Lung (tissue), 12 donors: ENCODE results near the gene ADCY1. TPM values are rescaled to one million over a fixed set of nuclear protein-coding genes. Genes with fewer than 3 reads are reported as not detected.
"Not testable (repeated sequence)": the region's sequence is repeated elsewhere in the genome, so short reads cannot be mapped to it uniquely, and the experiment has no call there.

Experiments used
- ATAC-seq: fragments of 200-7000 bp; cut with Tn5 transposase; one replicate; pipeline ENCODE4 v1.9.1; 2020; ENCODE audit warnings: moderate number of reproducible peaks; ENCODE audit not compliant: insufficient read depth, low FRiP score
- DNase-seq, 3 donors: peaks; one replicate each; pipeline ENCODE4 v3.0.0-alpha.2; 2013 to 2017
- H3K27ac ChIP-seq, 2 donors: one replicate each; pipeline ENCODE4 v1.5.1; 2013; ENCODE audit warnings: mild to moderate bottlenecking in 2 of 2, moderate library complexity in 2 of 2, control low read depth in 1 of 2, inconsistent platforms in 1 of 2, low read depth in 1 of 2, low read length in 1 of 2
- H3K27me3 ChIP-seq, 3 donors: one replicate each; pipeline ENCODE4 v1.5.1; 2013; ENCODE audit warnings: low read length in 2 of 3; ENCODE audit not compliant: control insufficient read depth in 3 of 3, insufficient read depth in 3 of 3
- H3K36me3 ChIP-seq, 4 donors: one replicate each; pipeline ENCODE4 v1.5.1; 2013; ENCODE audit warnings: low read length in 4 of 4, mild to moderate bottlenecking in 1 of 4, moderate library complexity in 1 of 4; ENCODE audit not compliant: control insufficient read depth in 4 of 4, insufficient read depth in 4 of 4
- H3K4me1 ChIP-seq, 5 donors: one replicate each; pipeline ENCODE4 v1.5.1; 2013; ENCODE audit warnings: low read length in 5 of 5, mild to moderate bottlenecking in 2 of 5, moderate library complexity in 1 of 5; ENCODE audit not compliant: control insufficient read depth in 5 of 5, insufficient read depth in 5 of 5
- H3K4me3 ChIP-seq: one replicate; pipeline ENCODE4 v1.5.1; 2013; ENCODE audit warnings: mild to moderate bottlenecking, control low read depth, moderate library complexity
- H3K9ac ChIP-seq, 2 donors: one replicate each; pipeline ENCODE4 v1.5.1; 2013; ENCODE audit warnings: low read length in 2 of 2, control low read depth in 1 of 2; ENCODE audit not compliant: insufficient read depth in 1 of 2
- H3K9me3 ChIP-seq, 4 donors: one replicate each; pipeline ENCODE4 v1.5.1; 2013; ENCODE audit warnings: low read length in 3 of 4, mild to moderate bottlenecking in 1 of 4, moderate library complexity in 1 of 4; ENCODE audit not compliant: control insufficient read depth in 4 of 4, insufficient read depth in 3 of 4
- WGBS, 2 donors: extraction: QIAGEN DNeasy Blood & Tissue Kit; methylation state at CpG; one replicate each; pipeline ENCODE4 v1.1.7; 2013; 5-methylcytosine and 5-hydroxymethylcytosine counted together
- polyA plus RNA-seq, 2 donors: library from polyadenylated mRNA; stranded (reverse); fragments of 200-250 nt; gene quantifications; one replicate each; pipeline ENCODE4 v1.2.1, GENCODE V29; 2013
- total RNA-seq, 2 donors: library from RNA; depleted of rRNA in 1 of 2; stranded (reverse); fragments of >200 nt in 1 of 2; gene quantifications; one replicate each; pipeline ENCODE4 v1.2.1, GENCODE V29; 2014 to 2021
- TF ChIP-seq, protein P1 (sequence below): IDR thresholded peaks from 2 replicates; pipeline ENCODE4 v1.5.1; 2012; ENCODE audit warnings: mild to moderate bottlenecking; ENCODE audit errors: control extremely low read depth, extremely low read depth
- donor health status: control.
- donor health status: control.
- donor health status: Bipolar disorder and iron deficiency.
- donor health status: healthy.
- donor health status: DM: yes; HTN: yes; CAD: no.

Gene ADCY1
- total and polyA plus RNA-seq, 4 donors, result 0.14 to 1.8 (median 0.28) TPM

DNA sequence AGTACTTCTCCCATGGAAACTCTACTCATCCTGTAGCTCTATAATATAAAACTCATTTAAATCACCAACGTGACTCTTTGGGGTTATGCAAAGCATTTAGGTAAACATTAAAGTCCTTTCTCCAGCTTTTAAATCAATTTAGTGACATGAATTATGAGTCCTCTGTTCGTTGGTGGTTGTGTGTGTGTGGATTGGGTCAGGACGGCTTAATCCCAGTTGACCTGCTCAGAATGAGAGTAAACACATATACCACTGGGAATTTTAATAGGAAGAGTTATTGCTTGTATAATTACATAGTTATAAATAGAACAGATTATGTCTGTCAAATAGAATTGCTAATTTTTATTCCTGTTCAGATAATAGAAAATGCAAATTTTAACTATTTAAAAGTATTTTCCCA is 30.7 kb upstream of the ADCY1 start:
- Histone ChIP-seq H3K4me1 (no peaks in the 10 kb centered on the region), H3K4me3 (no peak overlapping the region), H3K27me3 (no peaks in the 10 kb centered on the region), H3K36me3 (no peaks in the 10 kb centered on the region), H3K9ac (no peak overlapping the region), H3K27ac (no peak overlapping the region), H3K9me3 (peaks cover 0 to 8% (median 0%) of the 10 kb centered on the region in 4 donors)
- 43 to 50% methylated on average over 3 of the region's 3 CpGs for WGBS, 2 donors
- ATAC-seq (no peak), DNase-seq (no peak)
- TF ChIP-seq, protein P1, sequence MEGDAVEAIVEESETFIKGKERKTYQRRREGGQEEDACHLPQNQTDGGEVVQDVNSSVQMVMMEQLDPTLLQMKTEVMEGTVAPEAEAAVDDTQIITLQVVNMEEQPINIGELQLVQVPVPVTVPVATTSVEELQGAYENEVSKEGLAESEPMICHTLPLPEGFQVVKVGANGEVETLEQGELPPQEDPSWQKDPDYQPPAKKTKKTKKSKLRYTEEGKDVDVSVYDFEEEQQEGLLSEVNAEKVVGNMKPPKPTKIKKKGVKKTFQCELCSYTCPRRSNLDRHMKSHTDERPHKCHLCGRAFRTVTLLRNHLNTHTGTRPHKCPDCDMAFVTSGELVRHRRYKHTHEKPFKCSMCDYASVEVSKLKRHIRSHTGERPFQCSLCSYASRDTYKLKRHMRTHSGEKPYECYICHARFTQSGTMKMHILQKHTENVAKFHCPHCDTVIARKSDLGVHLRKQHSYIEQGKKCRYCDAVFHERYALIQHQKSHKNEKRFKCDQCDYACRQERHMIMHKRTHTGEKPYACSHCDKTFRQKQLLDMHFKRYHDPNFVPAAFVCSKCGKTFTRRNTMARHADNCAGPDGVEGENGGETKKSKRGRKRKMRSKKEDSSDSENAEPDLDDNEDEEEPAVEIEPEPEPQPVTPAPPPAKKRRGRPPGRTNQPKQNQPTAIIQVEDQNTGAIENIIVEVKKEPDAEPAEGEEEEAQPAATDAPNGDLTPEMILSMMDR, result no peak

DNA sequence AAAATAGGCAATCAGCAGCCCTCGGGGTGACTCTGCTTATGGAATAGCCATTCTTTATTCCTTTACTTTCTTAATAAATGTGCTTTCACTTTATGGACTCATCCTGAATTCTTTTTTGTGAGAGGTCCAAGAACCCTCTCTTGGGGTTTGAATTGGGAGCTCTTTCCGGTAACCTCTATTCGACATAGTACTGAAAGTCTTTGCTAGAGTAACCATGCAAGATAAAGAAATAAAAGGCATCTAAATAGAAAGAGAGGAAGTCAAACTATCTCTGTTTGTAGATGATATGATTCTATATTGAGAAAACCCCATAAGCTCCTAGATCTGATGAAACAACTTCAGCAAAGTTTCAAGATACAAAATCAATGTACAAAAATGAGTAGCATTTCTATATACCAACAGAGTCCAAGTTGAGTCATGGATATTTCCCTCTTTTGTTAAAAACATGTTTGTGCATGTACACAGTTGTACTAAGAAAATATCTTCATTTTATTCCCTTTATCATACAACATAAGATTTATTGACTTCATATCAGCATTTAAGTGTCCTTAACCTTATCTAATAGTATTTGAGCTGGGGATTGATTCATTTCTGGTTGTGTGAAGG is 29.0 kb upstream of the ADCY1 start:
- not testable (repeated sequence) for ATAC-seq, H3K27me3 ChIP-seq, H3K9ac ChIP-seq, DNase-seq, H3K4me3 ChIP-seq, H3K9me3 ChIP-seq, H3K36me3 ChIP-seq, H3K27ac ChIP-seq, H3K4me1 ChIP-seq
- WGBS, 2 donors, result 80 to 94% methylated on average over 3 of the region's 3 CpGs

DNA sequence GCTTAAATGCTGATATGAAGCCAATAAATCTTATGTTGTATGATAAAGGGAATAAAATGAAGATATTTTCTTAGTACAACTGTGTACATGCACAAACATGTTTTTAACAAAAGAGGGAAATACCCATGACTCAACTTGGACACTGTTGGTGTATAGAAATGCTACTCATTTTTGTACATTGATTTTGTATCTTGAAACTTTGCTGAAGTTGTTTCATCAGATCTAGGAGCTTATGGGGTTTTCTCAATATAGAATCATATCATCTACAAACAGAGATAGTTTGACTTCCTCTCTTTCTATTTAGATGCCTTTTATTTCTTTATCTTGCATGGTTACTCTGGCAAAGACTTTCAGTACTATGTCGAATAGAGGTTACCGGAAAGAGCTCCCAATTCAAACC is 25.3 kb upstream of the ADCY1 start:
- 78 to 96% methylated on average over 2 of the region's 2 CpGs for WGBS, 2 donors
- not testable (repeated sequence) for H3K4me3 ChIP-seq, H3K9me3 ChIP-seq, H3K27ac ChIP-seq, H3K36me3 ChIP-seq, DNase-seq, H3K27me3 ChIP-seq, H3K4me1 ChIP-seq, ATAC-seq, H3K9ac ChIP-seq

DNA sequence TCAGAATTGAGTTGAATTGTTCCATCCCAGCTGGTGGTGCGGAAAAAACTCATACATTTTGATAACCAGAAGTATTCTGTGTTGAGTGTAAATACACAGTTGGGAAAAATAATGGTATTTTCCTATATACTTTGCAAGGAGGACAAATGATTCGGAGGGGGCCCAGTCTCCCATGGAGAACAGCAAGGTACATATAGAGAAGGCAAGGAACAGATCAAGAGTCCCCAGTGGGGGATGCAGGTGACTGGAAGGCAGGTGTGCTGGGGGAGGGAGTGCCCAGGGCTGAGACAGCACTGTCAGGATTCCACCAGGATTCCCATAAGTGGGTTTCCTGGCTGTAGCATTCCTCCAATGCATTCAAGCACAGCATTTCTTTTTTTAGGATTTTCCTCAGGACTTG is 10.8 kb upstream of the ADCY1 start:
- H3K27ac ChIP-seq, result no peak overlapping the region
- 86 to 88% methylated on average over 2 of the region's 2 CpGs for whole genome bisulfite sequencing, 2 donors
- no peak overlapping the region for H3K4me3 ChIP-seq
- peaks cover 0 to 14% (median 0%) of the 10 kb centered on the region in 5 donors for H3K4me1 ChIP-seq
- H3K9ac ChIP-seq, result no peak overlapping the region
- DNase-seq, result no peak
- peaks cover 0 to 12% (median 4%) of the 10 kb centered on the region in 4 donors for H3K9me3 ChIP-seq
- no peaks in the 10 kb centered on the region for H3K27me3 ChIP-seq
- TF ChIP-seq, protein P1, result no peak
- H3K36me3 ChIP-seq, result no peaks in the 10 kb centered on the region
- ATAC-seq, result no peak
